Activated CD4-positive, CD25-positive, alpha-beta regulatory T cell treated with anti-CD3 and anti-CD28 coated beads, Interleukin-2, amount 50 U/mL, for 72 hours (primary cell): ENCODE data around the gene EPHA4.

Experiments used
- DNase-seq: peaks from one replicate; pipeline ENCODE4 v3.0.0; 2021

EPHA4 gene

GRCh38 chr2:221501210-221501882 is 70.8 kb downstream of the EPHA4 start:
- DNase-seq = no peak

- DNase-seq = no peak
These were observed 71.4 kb downstream of the EPHA4 start for GRCh38 chr2:221500501-221501209.

- no peak for DNase-seq
These were observed 76.4 kb downstream of the EPHA4 start for GRCh38 chr2:221495731-221496130.

GRCh38 chr2:221494556-221494955 is 77.5 kb downstream of the EPHA4 start:
- no peak for DNase-seq

GRCh38 chr2:221493391-221493790 is 78.7 kb downstream of the EPHA4 start:
- no peak for DNase-seq

GRCh38 chr2:221492636-221493035 is 79.5 kb downstream of the EPHA4 start:
- DNase-seq = no peak

- no peak for DNase-seq
These were observed 81.5 kb downstream of the EPHA4 start for GRCh38 chr2:221490506-221491060.

GRCh38 chr2:221488136-221488807 is 83.8 kb downstream of the EPHA4 start:
- DNase-seq = no peak

GRCh38 chr2:221486106-221486505 is 86.0 kb downstream of the EPHA4 start:
- no peak for DNase-seq

GRCh38 chr2:221485503-221485870 is 86.6 kb downstream of the EPHA4 start:
- DNase-seq = no peak

- no peak for DNase-seq
These were observed 87.2 kb downstream of the EPHA4 start for GRCh38 chr2:221484761-221485502.

GRCh38 chr2:221482666-221483455 is 89.2 kb downstream of the EPHA4 start:
- no peak for DNase-seq

GRCh38 chr2:221480821-221481220 is 91.3 kb downstream of the EPHA4 start:
- DNase-seq = no peak

- DNase-seq = no peak
These were observed 91.9 kb downstream of the EPHA4 start for GRCh38 chr2:221480163-221480562.

- DNase-seq = no peak
These were observed 93.6 kb downstream of the EPHA4 start for GRCh38 chr2:221478485-221478863.

- DNase-seq = no peak
These were observed 94.2 kb downstream of the EPHA4 start for GRCh38 chr2:221477714-221478484.

- no peak for DNase-seq
These were observed 95.9 kb downstream of the EPHA4 start for GRCh38 chr2:221476195-221476594.

GRCh38 chr2:221473451-221473850 is 98.7 kb downstream of the EPHA4 start:
- DNase-seq = no peak

- DNase-seq = no peak
These were observed 103.8 kb downstream of the EPHA4 start for GRCh38 chr2:221468317-221468716.

- no peak for DNase-seq
These were observed 104.5 kb downstream of the EPHA4 start for GRCh38 chr2:221467610-221468009.

GRCh38 chr2:221466744-221467143 is 105.4 kb downstream of the EPHA4 start:
- DNase-seq = no peak

GRCh38 chr2:221465776-221466175 is 106.3 kb downstream of the EPHA4 start:
- no peak for DNase-seq
